Psoas muscle (tissue), 8 donors: ENCODE measurements around the gene HIPK4. TPM values are rescaled to one million over a fixed set of nuclear protein-coding genes. Genes with fewer than 3 reads are reported as not detected.

ENCODE experiments used
- ATAC-seq, 4 donors: fragments of 200-7000 bp; cut with Tn5 transposase; one replicate each; pipeline ENCODE4 v1.9.1; 2020; ENCODE audit warnings: moderate library complexity in 3 of 4, mild to moderate bottlenecking in 2 of 4
- DNase-seq, 2 donors: peaks; one replicate each; pipeline ENCODE4 v3.0.0-alpha.2; 2020
- H3K27ac ChIP-seq: fragments of 200-600 bp; one replicate; pipeline ENCODE4 v1.8.0; 2022
- H3K27me3 ChIP-seq, 3 donors: fragments of 200-600 bp in 1 of 3; one replicate each; pipeline versions ENCODE4 v1.6.1 to v1.8.0; 2013 to 2022; ENCODE audit warnings: low read length in 2 of 3, mild to moderate bottlenecking in 2 of 3, moderate library complexity in 1 of 3; ENCODE audit not compliant: insufficient read depth in 3 of 3
- H3K36me3 ChIP-seq, 2 donors: fragments of 200-600 bp in 1 of 2; one replicate each; pipeline versions ENCODE4 v1.6.1 to v1.8.0; 2013 to 2022; ENCODE audit warnings: low read depth in 1 of 2, mild to moderate bottlenecking in 1 of 2, moderate library complexity in 1 of 2; ENCODE audit not compliant: insufficient read depth in 1 of 2
- H3K4me1 ChIP-seq: fragments of 200-600 bp; one replicate; pipeline ENCODE4 v1.8.0; 2022
- H3K4me3 ChIP-seq: fragments of 200-600 bp; one replicate; pipeline ENCODE4 v1.8.0; 2022; ENCODE audit warnings: mild to moderate bottlenecking
- H3K9me3 ChIP-seq: fragments of 200-600 bp; one replicate; pipeline ENCODE4 v1.8.0; 2022
- CTCF ChIP-seq: fragments of 200-600 bp; IDR thresholded peaks from one replicate; pipeline ENCODE4 v1.8.0; 2022; ENCODE audit warnings: antibody characterized with exemption
- WGBS, 3 donors: extraction: QIAGEN DNeasy Blood & Tissue Kit; methylation state at CpG; one replicate each; pipeline versions ENCODE4 v1.1.6 to v1.1.7; 2013; 5-methylcytosine and 5-hydroxymethylcytosine counted together
- intact Hi-C, 2 donors: fragments of 100-400 bp; cut with DNase I; formaldehyde crosslinking; loops; one replicate each; pipeline versions ENCODE4 v1.11.0 to v1.14.2; 2022
- polyA plus RNA-seq, 3 donors: library from polyadenylated mRNA; stranded (reverse); fragments of 200-250 nt; gene quantifications; one replicate each; pipeline ENCODE4 v1.2.3, GENCODE V29; 2013
- total RNA-seq, 4 donors: library from RNA; stranded (reverse); fragmentation: NEBNext Ultra II Directional in 2 of 4; extraction: Animal tissue kit (Norgen Biotek cat#: 25700) in 2 of 4; gene quantifications; one replicate each; pipeline versions ENCODE4 v1.2.1 to v1.2.4, GENCODE V29; 2021 to 2023
- donor health status: healthy with polysubstance abuse.
- donor health status: DM: no; HTN: no; CAD: no; lungs with moderate emphysema.
- donor health status: Bipolar disorder and iron deficiency.
- donor health status: healthy.
- donor health status: DM: yes; HTN: yes; CAD: no.
- donor health status: DM: no; HTN: no; CAD: no.
- donor health status: DM: no; HTN: no; CAD: no.
- donor health status: DM: yes; HTN: yes; CAD: no.

Gene HIPK4
- total and polyA plus RNA-seq, 7 donors, result 0.03 to 0.11 (median 0.08) TPM; not detected in 4

- Histone ChIP-seq H3K9me3 (no peaks in the 10 kb centered on the region), H3K4me3 (peak overlapping the region; percentile 70), H3K27me3 (no peaks in the 10 kb centered on the region), H3K36me3 (no peaks in the 10 kb centered on the region), H3K4me1 (no peaks in the 10 kb centered on the region), H3K27ac (peak overlapping the region; percentile 80)
- DNase-seq (peak; percentile 91 to 92), ATAC-seq (peak; percentile 77 to 84 (median 82))
- no peak for TF ChIP-seq CTCF
- 0 to 1% (median 1%) methylated on average over 39 to 41 of the region's 41 CpGs for whole genome bisulfite sequencing, 3 donors
- intact Hi-C loops, result loop anchor here in 1 of 2 donors (5.0 kb wide), 2 partner anchors 36 to 124 kb away; no protein-coding TSS in a partner anchor
These were observed 13.4 kb upstream of the HIPK4 start for GRCh38 chr19:40403262-40403984.

DNA sequence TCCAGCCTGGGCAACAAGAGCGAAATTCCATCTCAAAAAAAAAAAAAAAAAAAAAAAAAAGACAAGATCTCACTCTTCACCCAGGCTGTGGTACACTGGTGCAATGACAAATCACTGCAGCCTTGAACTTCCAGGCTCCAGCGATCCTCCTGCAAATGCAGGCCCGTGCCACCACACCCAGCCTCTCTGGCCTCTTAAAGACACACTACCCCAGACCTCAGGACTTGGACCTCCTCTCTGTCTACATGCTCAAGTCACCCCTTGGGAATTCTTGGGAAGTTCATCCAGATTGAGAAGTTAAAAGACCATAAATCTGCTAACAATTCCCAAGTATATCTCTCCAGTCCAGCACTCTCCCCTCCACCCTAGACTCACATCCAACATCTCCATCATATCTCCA, 10.6 kb upstream of the HIPK4 start:
- DNase-seq, result no peak
- TF ChIP-seq CTCF, result no peak
- WGBS, 3 donors, result 40 to 71% (median 58%) methylated on average over 2 to 3 of the region's 3 CpGs

DNA sequence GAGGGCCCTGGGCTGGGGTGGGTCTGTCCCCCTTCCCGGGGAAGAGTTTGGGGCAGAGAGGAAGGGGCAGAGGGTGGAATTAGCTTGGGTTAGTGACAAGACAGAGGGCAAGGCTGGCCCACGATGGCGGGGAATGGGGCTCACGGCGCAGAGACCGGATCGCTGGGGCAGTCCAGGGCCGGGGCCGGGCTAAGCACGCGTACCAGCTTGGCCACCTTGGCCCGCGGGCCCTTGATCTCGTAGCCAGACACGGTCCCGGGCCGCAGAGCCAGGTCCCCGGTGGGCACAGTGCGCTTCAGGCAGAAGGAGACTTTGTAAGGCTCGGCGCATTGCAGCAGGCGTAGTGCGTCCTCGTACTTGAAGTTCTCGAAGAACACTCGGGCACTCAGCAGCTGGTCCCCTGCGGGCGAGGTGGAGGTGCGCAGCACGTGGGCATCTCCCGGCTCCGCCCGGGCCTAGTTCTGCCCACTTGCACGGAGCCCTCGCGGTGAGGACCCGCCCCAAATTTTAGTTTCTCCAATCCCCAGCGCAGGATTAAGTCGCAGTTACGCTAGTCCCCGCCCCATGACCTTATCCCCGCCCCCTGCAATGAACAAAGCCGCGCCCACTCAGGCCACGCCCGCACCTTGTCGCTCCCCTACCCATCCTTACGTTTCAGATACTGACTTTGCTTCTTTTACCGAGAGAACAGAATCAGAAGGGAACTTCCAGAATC, 8.6 kb upstream of the HIPK4 start:
- Histone ChIP-seq H3K4me3 (no peak overlapping the region), H3K27me3 (no peaks in the 10 kb centered on the region), H3K36me3 (no peaks in the 10 kb centered on the region), H3K27ac (no peak overlapping the region), H3K4me1 (no peaks in the 10 kb centered on the region), H3K9me3 (no peaks in the 10 kb centered on the region)
- intact Hi-C loops, result loop anchor here (5.0 kb wide), 1 partner anchor 41 kb away; no protein-coding TSS in a partner anchor
- ATAC-seq, result peak; percentile 37 to 63 (median 51)
- DNase-seq, result no peak
- 55 to 57% (median 56%) methylated on average over 47 to 49 of the region's 49 CpGs for WGBS, 3 donors
- TF ChIP-seq CTCF, result no peak

More for the DNA sequence above, 10.6 kb upstream of the HIPK4 start:
- no peak overlapping the region for H3K4me3 ChIP-seq
- no peaks in the 10 kb centered on the region for H3K36me3 ChIP-seq
- no peak overlapping the region for H3K27ac ChIP-seq
- no peaks in the 10 kb centered on the region for H3K4me1 ChIP-seq
- H3K9me3 ChIP-seq, result no peaks in the 10 kb centered on the region
- H3K27me3 ChIP-seq, result no peaks in the 10 kb centered on the region
- intact Hi-C loops, result loop anchor here in 1 of 2 donors (5.0 kb wide), 2 partner anchors 33 to 127 kb away; no protein-coding TSS in a partner anchor
- ATAC-seq, result no peak

GRCh38 chr19:40397568-40397906, 7.6 kb upstream of the HIPK4 start:
- no peak for TF ChIP-seq CTCF
- intact Hi-C loops, result loop anchor here (5.0 kb wide), 1 partner anchor 40 kb away; no protein-coding TSS in a partner anchor
- Histone ChIP-seq H3K27me3 (no peaks in the 10 kb centered on the region), H3K9me3 (no peaks in the 10 kb centered on the region), H3K36me3 (no peaks in the 10 kb centered on the region), H3K4me1 (no peaks in the 10 kb centered on the region), H3K27ac (no peak overlapping the region), H3K4me3 (no peak overlapping the region)
- WGBS, 3 donors, result 93 to 96% (median 95%) methylated on average over 19 to 22 of the region's 22 CpGs
- no peak for DNase-seq
- no peak for ATAC-seq
